Measurements from ENCODE around the gene RGL2. TPM values are rescaled to one million over a fixed set of nuclear protein-coding genes. Genes with fewer than 3 reads are reported as not detected.
A peak's percentile ranks its signal among the peaks of the same experiment; 100 is the strongest.

RGL2 gene
- total and polyA plus RNA-seq, 2 of the 13 experiments (the other 11 are each of a cell fraction or from before 2014, with no cell fraction given): 22.9 to 47.4 TPM

DNA sequence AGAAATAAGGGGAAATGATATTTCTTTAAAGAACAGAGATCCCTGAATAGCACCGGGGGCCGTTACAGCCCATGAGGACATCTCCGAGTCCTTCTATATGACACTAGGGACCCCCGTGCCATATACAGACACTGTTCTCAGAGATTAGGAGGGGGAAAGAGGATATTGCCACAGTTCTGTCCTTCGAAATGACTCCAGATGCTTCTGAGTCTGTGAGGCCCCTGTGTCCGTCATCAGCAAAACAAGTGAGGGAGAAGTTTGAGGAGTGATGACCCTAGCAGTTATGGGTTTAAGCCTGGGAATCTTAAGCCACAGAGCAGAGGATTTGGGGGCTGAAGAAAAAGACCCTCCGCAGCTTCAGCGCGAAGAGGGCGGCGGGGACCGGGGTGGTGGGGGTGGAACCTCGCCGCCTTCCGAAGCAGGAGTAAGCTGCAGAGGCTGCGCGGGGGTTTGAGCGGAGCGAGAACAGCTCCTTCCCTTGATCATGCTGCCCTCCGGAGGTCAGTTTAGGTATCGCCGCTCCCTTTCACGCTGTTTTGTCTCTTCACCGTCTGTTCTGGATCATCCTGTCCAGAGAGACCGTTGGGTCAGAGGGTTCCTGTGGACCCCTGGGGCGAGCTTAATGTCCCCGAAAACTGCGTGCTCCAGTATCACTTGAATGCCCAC is 50.6 kb downstream of the RGL2 start (continued):
- TF ChIP-seq HNF4G (IDR thresholded peaks at IDR 0.05; ENCODE audit: borderline replicate concordance, low read depth, low read length): 0 out of 2 replicates have a peak, but pooled peaks have one; percentile 11
- TF ChIP-seq HNF4G (CRISPR knock-in tag; IDR thresholded peaks at IDR 0.05; ENCODE audit: borderline replicate concordance, low read depth): no peak
- peak; percentile 53; the same call in 1 of the 2 replicates for TF ChIP-seq ZNF281 (CRISPR knock-in tag; IDR thresholded peaks at IDR 0.05; ENCODE audit: borderline replicate concordance)
- TF ChIP-seq NFE2L2 (IDR thresholded peaks at IDR 0.05; ENCODE audit: low read length): 0 out of 2 replicates have a peak, but pooled peaks have one; percentile 1
- no peak for TF ChIP-seq SP1 (IDR thresholded peaks at IDR 0.05)
- peak; percentile 36; the same call in 1 of the 2 replicates for TF ChIP-seq SP1 (CRISPR knock-in tag; IDR thresholded peaks at IDR 0.05)
- 0 out of 2 replicates have a peak, but pooled peaks have one; percentile 31 for TF ChIP-seq FIP1L1 (IDR thresholded peaks at IDR 0.05; ENCODE audit: borderline replicate concordance, insufficient read depth, low read depth, low read length)
- TF ChIP-seq ERF (CRISPR knock-in tag; IDR thresholded peaks at IDR 0.05): peak; percentile 59; the same call in 1 of the 2 replicates
- TF ChIP-seq GFI1 (CRISPR knock-in tag; IDR thresholded peaks at IDR 0.05; ENCODE audit: borderline replicate concordance): no peak; the same call in 1 of the 2 replicates
- peak; percentile 59 for TF ChIP-seq ARID5B (CRISPR knock-in tag; IDR thresholded peaks at IDR 0.05)
- no peak for TF ChIP-seq ZNF10 (CRISPR knock-in tag; IDR thresholded peaks at IDR 0.05; ENCODE audit: borderline replicate concordance, low read depth)
- no peak for TF ChIP-seq ZNF704 (CRISPR knock-in tag; IDR thresholded peaks at IDR 0.05; ENCODE audit: borderline replicate concordance)
- peak; percentile 18; the same call in 1 of the 2 replicates for TF ChIP-seq TARDBP (CRISPR knock-in tag; IDR thresholded peaks at IDR 0.05)
- TF ChIP-seq, protein P1, sequence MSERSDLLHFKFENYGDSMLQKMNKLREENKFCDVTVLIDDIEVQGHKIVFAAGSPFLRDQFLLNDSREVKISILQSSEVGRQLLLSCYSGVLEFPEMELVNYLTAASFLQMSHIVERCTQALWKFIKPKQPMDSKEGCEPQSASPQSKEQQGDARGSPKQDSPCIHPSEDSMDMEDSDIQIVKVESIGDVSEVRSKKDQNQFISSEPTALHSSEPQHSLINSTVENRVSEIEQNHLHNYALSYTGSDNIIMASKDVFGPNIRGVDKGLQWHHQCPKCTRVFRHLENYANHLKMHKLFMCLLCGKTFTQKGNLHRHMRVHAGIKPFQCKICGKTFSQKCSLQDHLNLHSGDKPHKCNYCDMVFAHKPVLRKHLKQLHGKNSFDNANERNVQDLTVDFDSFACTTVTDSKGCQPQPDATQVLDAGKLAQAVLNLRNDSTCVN (CRISPR knock-in tag; IDR thresholded peaks at IDR 0.05; ENCODE audit: borderline replicate concordance): peak; percentile 92
- TF ChIP-seq SP5 (CRISPR knock-in tag; IDR thresholded peaks at IDR 0.05; ENCODE audit: borderline replicate concordance, low read depth): 0 out of 2 replicates have a peak, but pooled peaks have one; percentile 32
- TF ChIP-seq HNRNPH1 (optimal IDR thresholded peaks at IDR 0.05; ENCODE audit: low read depth, low read length): no peak
- 0 out of 2 replicates have a peak, but pooled peaks have one; percentile 47 for TF ChIP-seq ZNF335 (CRISPR knock-in tag; IDR thresholded peaks at IDR 0.05)
- peak; percentile 7; the same call in 1 of the 2 replicates for TF ChIP-seq ZBTB38 (CRISPR knock-in tag; IDR thresholded peaks at IDR 0.05)
- no peak; the same call in 1 of the 2 replicates for TF ChIP-seq NR1H2 (CRISPR knock-in tag; IDR thresholded peaks at IDR 0.05; ENCODE audit: borderline replicate concordance, low read depth)
- 0 out of 2 replicates have a peak, but pooled peaks have one; percentile 18 for TF ChIP-seq NRL (CRISPR knock-in tag; IDR thresholded peaks at IDR 0.05; ENCODE audit: borderline replicate concordance)

Data from HepG2 (cell line).